Karpas-422 (cell line): ENCODE results near the gene TALDO1. TPM values are rescaled to one million over a fixed set of nuclear protein-coding genes. Genes with fewer than 3 reads are reported as not detected.

ENCODE experiments used
- DNase-seq: peaks from one replicate; pipeline ENCODE4 v3.0.0-alpha.2; 2015
- H2AFZ ChIP-seq: fragments of 200-600 bp; sonication (generic); 2 replicates; pipeline ENCODE4 v1.6.1; 2014; ENCODE audit warnings: antibody characterized with exemption, low read length, mixed read lengths
- H3K27ac ChIP-seq: fragments of 200-600 bp; sonication (generic); 2 replicates; pipeline ENCODE4 v1.5.1; 2014; ENCODE audit warnings: mild to moderate bottlenecking, low read length, moderate library complexity
- H3K27me3 ChIP-seq: fragments of 200-600 bp; sonication (generic); 2 replicates; pipeline ENCODE4 v1.6.1; 2014; ENCODE audit warnings: low read length, mixed read lengths
- H3K36me3 ChIP-seq: fragments of 200-600 bp; sonication (generic); 2 replicates; pipeline ENCODE4 v1.6.1; 2014; ENCODE audit warnings: low read length, mixed read lengths; ENCODE audit not compliant: insufficient read depth
- H3K4me1 ChIP-seq: fragments of 200-600 bp; sonication (generic); 2 replicates; pipeline ENCODE4 v1.6.1; 2014; ENCODE audit warnings: mild to moderate bottlenecking, low read length, mixed read lengths
- H3K4me2 ChIP-seq: fragments of 200-600 bp; sonication (generic); 2 replicates; pipeline ENCODE4 v1.6.1; 2014; ENCODE audit warnings: low read length, low read depth, mild to moderate bottlenecking; ENCODE audit not compliant: poor library complexity, severe bottlenecking
- H3K4me3 ChIP-seq: fragments of 200-600 bp; sonication (generic); 2 replicates; pipeline ENCODE4 v1.5.1; 2014; ENCODE audit warnings: mild to moderate bottlenecking, antibody characterized with exemption, low read length, mixed read lengths
- H3K79me2 ChIP-seq: fragments of 200-600 bp; sonication (generic); 2 replicates; pipeline ENCODE4 v1.6.1; 2014; ENCODE audit warnings: mild to moderate bottlenecking, low read length, mixed read lengths
- H3K9ac ChIP-seq: fragments of 200-600 bp; sonication (generic); 2 replicates; pipeline ENCODE4 v1.6.0; 2014; ENCODE audit warnings: low read length
- H3K9me2 ChIP-seq: fragments of 200-600 bp; sonication (generic), shearing (Covaris generic); replicated peaks from 2 replicates; pipeline ENCODE4 v1.6.0; 2014; ENCODE audit warnings: mild to moderate bottlenecking, low read length, moderate library complexity; ENCODE audit not compliant: insufficient read depth
- H3K9me3 ChIP-seq: fragments of 300-700, 200-600 bp; sonication (generic); 2 replicates; pipeline ENCODE4 v1.6.1; 2014; ENCODE audit warnings: low read length, mixed read lengths
- H4K20me1 ChIP-seq: fragments of 200-600 bp; sonication (generic); 2 replicates; pipeline ENCODE4 v1.6.1; 2014; ENCODE audit warnings: mild to moderate bottlenecking, antibody characterized with exemption, low read length, low read depth; ENCODE audit not compliant: insufficient read depth
- total RNA-seq: library from RNA; depleted of rRNA; stranded (reverse); fragments of >200 nt; shearing (Covaris generic); gene quantifications from 2 replicates; pipeline ENCODE4 v1.2.3, GENCODE V29; 2014; ENCODE audit warnings: low replicate concordance; rRNA removed

The TALDO1 gene
- 127 and 177 TPM in 2 replicates for total RNA-seq

DNA sequence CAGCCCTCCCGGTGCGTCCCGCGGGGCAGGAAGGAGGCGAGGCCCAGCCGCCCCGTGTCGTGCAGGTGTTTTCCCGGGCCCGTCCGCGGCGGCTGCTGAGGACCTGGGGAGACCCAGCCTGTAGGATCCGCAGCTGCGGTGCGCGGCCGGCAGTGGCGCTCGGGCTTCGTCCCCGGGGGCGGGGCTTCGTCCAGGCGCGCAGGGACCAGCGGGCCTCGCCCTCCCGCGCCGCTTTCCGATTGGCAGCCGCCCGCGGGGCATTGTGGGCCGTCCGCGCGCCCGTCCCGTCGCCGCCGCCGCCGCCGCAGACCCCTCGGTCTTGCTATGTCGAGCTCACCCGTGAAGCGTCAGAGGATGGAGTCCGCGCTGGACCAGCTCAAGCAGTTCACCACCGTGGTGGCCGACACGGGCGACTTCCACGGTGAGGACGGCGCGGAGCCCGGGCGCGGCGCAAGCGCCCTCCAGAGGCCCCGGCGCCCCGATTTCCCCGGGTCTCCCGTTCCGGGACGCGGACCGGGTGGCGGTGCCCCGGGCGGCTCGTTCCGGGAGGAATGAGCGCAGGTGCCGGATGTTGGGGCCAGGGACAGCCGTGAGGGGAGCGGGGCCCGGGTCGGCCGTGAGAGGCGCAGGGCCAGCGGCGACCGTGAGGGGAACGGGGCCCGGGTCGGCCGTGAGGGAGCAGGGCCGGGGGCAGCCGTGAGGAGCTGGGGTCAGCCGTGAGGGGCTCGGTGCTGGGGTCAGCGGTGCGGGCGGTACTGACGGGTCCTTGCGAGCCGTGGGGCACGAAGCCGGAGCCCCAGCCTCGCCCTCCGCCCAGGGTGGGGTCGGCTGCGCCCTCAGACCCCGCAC lies at the start of gene TALDO1:
TALDO1 (plus strand) TSS at position 307 of the 849 bp plus-strand sequence; CDS start at position 325, 18 bp downstream.
- peak within 1 kb of the TSS; percentile 97 for H2AFZ ChIP-seq
- peak; percentile 95 for DNase-seq

DNA sequence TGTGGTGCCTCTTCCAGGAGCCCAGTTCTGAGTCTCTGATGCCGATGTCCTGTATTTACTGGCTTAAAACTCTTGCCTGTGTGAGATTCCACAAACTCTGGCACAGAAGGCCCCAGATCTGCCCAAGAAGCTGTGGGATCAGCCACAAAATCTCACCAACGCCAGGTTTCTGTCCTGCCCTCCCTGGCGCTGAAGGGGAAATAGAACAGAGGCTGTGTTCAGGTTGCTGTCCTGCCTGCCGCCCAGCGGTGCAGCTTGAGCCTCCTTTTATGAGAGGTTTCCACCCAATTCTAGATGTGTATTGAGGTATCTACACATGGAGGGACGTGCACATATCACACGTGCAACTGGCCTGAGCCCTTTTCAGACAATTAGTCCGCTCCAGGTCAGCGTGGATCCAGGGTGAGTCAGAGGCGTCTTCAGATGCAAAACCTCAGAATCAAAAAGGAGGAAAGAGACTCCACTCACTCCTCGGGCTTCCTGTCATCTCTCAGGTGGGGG lies 49.4 kb upstream of the TALDO1 start:
- Histone ChIP-seq H3K79me2 (peaks cover 17% of the 10 kb centered on the region), H3K9ac (peak overlapping the region; percentile 17; the same call in 1 of the 2 replicates), H4K20me1 (no peaks in the 10 kb centered on the region), H3K27me3 (no peaks in the 10 kb centered on the region), H3K36me3 (no peaks in the 10 kb centered on the region), H3K4me3 (no peak overlapping the region), H3K4me2 (peak overlapping the region; percentile 74), H3K9me3 (no peaks in the 10 kb centered on the region), H3K4me1 (peaks cover 39% of the 10 kb centered on the region), H2AFZ (no peak overlapping the region), H3K27ac (peak overlapping the region; percentile 96), H3K9me2 (no peaks in the 10 kb centered on the region)
- DNase-seq, result peak; percentile 49

More for the DNA sequence above, at the start of gene TALDO1:
- Histone ChIP-seq H3K36me3 (no peaks in the 10 kb centered on the region; the same call in 1 of the 2 replicates), H3K4me2 (peak within 1 kb of the TSS; percentile 98), H3K79me2 (peaks cover 49% of the 10 kb centered on the region), H3K9ac (peak within 1 kb of the TSS; percentile 98), H3K9me2 (no peaks in the 10 kb centered on the region), H3K9me3 (no peaks in the 10 kb centered on the region), H3K27ac (peak within 1 kb of the TSS; percentile 75), H3K4me1 (peaks cover 19% of the 10 kb centered on the region), H3K4me3 (peak within 1 kb of the TSS; percentile 94), H4K20me1 (peaks cover under 1% of the 10 kb centered on the region; the same call in 1 of the 2 replicates), H3K27me3 (no peaks in the 10 kb centered on the region)

DNA sequence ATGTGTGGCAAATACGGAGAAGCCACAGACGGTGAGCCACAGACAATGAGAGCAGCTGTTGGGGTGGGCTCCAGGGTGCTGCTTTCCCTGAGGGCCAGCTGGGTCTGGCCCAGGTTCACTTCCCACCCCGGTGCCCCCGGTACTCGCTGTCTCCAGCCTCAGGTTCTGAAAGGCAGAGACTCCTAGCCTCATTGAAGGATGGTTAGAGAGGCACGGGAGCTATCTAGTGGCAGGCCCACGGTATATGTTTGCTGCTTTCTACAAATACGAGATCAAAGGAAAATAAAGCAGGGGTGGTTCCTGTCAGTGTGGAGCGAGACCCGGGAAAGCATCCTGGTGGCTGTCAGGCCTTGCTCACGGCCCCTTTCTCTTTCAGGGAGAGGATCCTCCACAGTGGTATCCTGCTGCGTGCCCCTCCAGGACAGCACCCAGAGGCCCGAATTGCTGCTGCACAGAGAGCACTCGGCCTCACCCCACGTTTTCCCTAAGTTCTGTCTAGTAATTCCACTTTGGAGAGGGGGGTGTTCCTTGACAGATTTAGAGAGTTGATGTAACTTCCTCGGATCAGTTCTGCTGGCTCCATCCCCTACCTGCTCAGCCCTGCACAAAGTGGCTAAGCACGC lies 48.7 kb upstream of the TALDO1 start:
- H3K4me3 ChIP-seq, result no peak overlapping the region
- DNase-seq, result no peak
- H3K27ac ChIP-seq, result no peak overlapping the region
- no peaks in the 10 kb centered on the region for H3K9me2 ChIP-seq
- no peaks in the 10 kb centered on the region for H3K36me3 ChIP-seq
- peak overlapping the region; percentile 17; the same call in 1 of the 2 replicates for H3K9ac ChIP-seq
- no peaks in the 10 kb centered on the region for H3K27me3 ChIP-seq
- no peaks in the 10 kb centered on the region for H3K9me3 ChIP-seq
- H2AFZ ChIP-seq, result no peak overlapping the region
- peaks cover 10% of the 10 kb centered on the region for H3K79me2 ChIP-seq
- H3K4me1 ChIP-seq, result peaks cover 32% of the 10 kb centered on the region
- H3K4me2 ChIP-seq, result no peak overlapping the region
- no peaks in the 10 kb centered on the region for H4K20me1 ChIP-seq

GRCh38 chr11:699116-699508 lies 48.2 kb upstream of the TALDO1 start:
- Histone ChIP-seq H3K27me3 (no peaks in the 10 kb centered on the region), H3K9me3 (no peaks in the 10 kb centered on the region), H4K20me1 (no peaks in the 10 kb centered on the region), H3K36me3 (no peaks in the 10 kb centered on the region), H3K27ac (no peak overlapping the region), H2AFZ (no peak overlapping the region), H3K9ac (no peak overlapping the region), H3K4me3 (no peak overlapping the region), H3K79me2 (peaks cover 5% of the 10 kb centered on the region), H3K9me2 (no peaks in the 10 kb centered on the region), H3K4me2 (no peak overlapping the region), H3K4me1 (peaks cover 27% of the 10 kb centered on the region)
- DNase-seq, result no peak

DNA sequence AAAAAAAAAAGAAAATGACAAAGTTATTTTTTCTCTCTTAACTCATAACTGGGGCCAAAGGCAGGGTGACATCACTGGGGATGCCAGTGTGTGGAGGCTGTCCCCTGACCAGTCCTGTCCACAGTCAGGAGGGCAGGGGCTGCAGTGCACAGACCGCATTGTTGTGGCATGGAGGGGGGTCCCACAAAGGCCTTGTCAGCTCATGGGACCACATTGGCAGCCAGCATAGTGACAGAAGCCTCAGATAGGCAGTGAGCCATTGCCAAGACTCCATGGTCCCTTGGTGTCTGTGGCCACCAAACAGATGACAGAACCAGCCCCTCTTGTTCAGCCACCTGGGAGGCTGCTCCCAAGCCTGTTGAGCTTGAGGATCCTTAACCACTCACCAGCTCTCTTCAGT lies 47.5 kb upstream of the TALDO1 start:
- no peaks in the 10 kb centered on the region for H3K27me3 ChIP-seq
- no peak overlapping the region for H2AFZ ChIP-seq
- H3K79me2 ChIP-seq, result peaks cover 3% of the 10 kb centered on the region; the same call in 1 of the 2 replicates
- no peak overlapping the region for H3K4me2 ChIP-seq
- H3K9me3 ChIP-seq, result no peaks in the 10 kb centered on the region
- no peak overlapping the region for H3K9ac ChIP-seq
- H3K9me2 ChIP-seq, result no peaks in the 10 kb centered on the region
- peaks cover 21% of the 10 kb centered on the region for H3K4me1 ChIP-seq
- no peaks in the 10 kb centered on the region for H3K36me3 ChIP-seq
- H3K4me3 ChIP-seq, result no peak overlapping the region
- no peak for DNase-seq
- H3K27ac ChIP-seq, result no peak overlapping the region
- no peaks in the 10 kb centered on the region for H4K20me1 ChIP-seq

GRCh38 chr11:701741-702461 lies 45.4 kb upstream of the TALDO1 start:
- no peaks in the 10 kb centered on the region for H3K36me3 ChIP-seq
- H3K79me2 ChIP-seq, result no peaks in the 10 kb centered on the region
- 0 out of 2 replicates have a peak, but pooled peaks cover 4% of the 10 kb centered on the region for H4K20me1 ChIP-seq
- H3K27me3 ChIP-seq, result no peaks in the 10 kb centered on the region
- no peak overlapping the region for H3K9ac ChIP-seq
- H3K9me3 ChIP-seq, result no peaks in the 10 kb centered on the region
- H3K4me3 ChIP-seq, result no peak overlapping the region
- no peak overlapping the region for H2AFZ ChIP-seq
- H3K4me1 ChIP-seq, result peaks cover 14% of the 10 kb centered on the region
- H3K27ac ChIP-seq, result no peak overlapping the region
- H3K4me2 ChIP-seq, result no peak overlapping the region
- DNase-seq, result no peak
- no peaks in the 10 kb centered on the region for H3K9me2 ChIP-seq

DNA sequence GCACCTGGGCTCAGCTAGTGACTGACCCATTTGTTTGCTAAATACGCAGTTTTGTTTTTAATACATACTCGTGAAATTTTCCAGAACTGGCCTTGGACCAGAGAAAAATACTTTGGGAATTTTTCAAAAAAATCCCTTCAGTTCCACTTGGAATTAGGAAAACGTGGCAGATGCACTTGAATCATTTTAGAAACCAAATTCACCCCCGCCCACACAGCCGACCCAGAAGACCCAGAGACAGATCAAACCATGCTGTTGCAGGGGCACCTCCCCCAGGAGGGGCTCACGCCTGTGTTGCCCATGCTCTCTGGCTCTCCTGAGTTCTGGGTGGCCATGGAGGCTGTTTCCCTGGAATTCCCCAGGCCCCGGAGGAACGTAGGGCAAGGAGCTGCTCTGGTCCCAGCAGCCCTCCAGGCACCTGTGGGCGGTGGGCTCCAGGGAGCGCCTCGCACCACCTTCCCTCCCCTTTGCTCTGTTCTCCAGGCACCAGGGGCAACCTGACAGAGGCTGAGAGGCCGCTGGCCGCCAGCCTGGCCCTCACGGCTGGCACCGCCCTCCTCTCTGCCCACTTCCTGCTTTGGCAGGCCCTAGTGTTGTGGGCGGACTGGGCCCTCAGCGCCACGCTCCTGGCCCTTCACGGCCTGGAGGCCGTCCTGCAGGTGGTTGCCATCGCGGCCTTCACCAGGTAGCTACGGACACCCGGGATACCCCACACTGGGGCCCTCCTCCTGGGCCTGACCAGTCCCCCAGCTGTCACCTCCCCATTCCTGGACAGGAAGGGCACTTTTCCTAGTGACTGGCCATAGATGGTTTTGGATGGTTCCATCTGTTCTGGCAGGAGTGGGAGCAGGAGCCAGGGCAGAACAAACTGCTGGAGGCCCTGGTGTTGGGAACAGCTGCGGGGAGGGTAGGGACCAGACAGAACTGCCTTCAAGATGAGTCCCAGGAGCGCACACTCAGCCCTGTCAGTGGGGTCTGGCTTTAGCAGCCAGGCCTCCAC lies 44.5 kb upstream of the TALDO1 start:
- Histone ChIP-seq H3K27ac (no peak overlapping the region), H3K79me2 (no peaks in the 10 kb centered on the region), H4K20me1 (0 out of 2 replicates have a peak, but pooled peaks cover 4% of the 10 kb centered on the region), H3K4me1 (peaks cover 5% of the 10 kb centered on the region), H3K4me3 (no peak overlapping the region), H3K27me3 (no peaks in the 10 kb centered on the region), H3K9me2 (no peaks in the 10 kb centered on the region), H3K9ac (no peak overlapping the region), H2AFZ (no peak overlapping the region), H3K4me2 (no peak overlapping the region), H3K36me3 (no peaks in the 10 kb centered on the region), H3K9me3 (no peaks in the 10 kb centered on the region)
- no peak for DNase-seq
